ENCODE measurements around the gene TATDN2. TPM values are rescaled to one million over a fixed set of nuclear protein-coding genes. Genes with fewer than 3 reads are reported as not detected.
A peak's percentile ranks its signal among the peaks of the same experiment; 100 is the strongest.

Gene TATDN2
- total and polyA plus RNA-seq, 2 experiments from 2014 or later: 4.8 to 19.1 TPM

DNA sequence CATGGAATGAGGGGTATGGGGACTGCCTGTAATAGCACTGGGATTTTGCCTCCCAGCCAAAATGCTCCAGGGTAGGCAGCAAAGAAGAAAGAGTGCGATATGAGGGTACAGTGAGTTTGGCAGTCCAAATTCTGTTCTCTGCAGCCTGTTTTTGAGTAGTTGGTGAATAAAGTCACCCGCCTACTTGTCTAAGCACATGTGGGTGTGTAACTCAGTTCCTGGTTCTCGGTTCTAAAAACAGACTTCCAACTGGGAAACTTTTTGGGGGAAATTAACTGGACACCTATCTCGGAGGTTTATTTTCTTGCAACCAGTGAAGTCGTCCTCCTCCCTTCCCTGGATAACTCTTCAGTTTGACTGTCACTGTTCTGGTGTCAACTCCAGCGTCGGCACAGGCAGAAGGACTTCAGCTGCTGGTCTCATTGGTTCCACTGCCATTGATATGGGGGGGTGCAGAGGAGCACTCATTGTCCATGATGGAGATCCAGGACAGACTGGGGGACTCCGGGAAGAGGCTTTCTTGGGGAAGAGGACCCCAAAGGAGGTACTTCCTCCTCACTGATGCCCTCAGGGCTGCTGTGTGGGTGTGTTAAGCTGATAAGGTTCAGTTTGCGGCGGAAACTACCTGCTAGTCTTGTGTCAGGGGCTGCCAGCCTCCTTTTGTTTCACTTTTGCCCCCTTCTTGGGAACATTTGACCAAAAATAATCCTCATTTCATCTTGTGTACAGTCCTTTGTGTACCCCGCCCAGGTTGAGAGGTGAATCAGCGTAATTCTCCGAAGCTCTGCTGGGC is 31.3 kb downstream of the TATDN2 start:
- Histone ChIP-seq H3K4me3 (no peak overlapping the region), H3K27me3 (ENCODE audit: insufficient read depth) (no peaks in the 10 kb centered on the region), H3K36me3 (ENCODE audit: insufficient read depth) (peaks cover 10% of the 10 kb centered on the region; the same call in 1 of the 2 replicates), H3K79me2 (replicated peaks; ENCODE audit: insufficient read depth) (peaks cover 9% of the 10 kb centered on the region; the same call in 1 of the 2 replicates), H3K4me1 (ENCODE audit: insufficient read depth) (no peaks in the 10 kb centered on the region), H3F3A (replicated peaks; ENCODE audit: low read depth) (no peaks in the 10 kb centered on the region), H4K20me1 (replicated peaks; ENCODE audit: insufficient read depth) (peaks cover 5% of the 10 kb centered on the region; the same call in 1 of the 2 replicates), H2AFZ (no peak overlapping the region), H3K4me2 (no peak overlapping the region), H3K9me2 (ENCODE audit: insufficient read depth) (no peaks in the 10 kb centered on the region), H3K27ac (ENCODE audit: low read depth) (no peak overlapping the region)
- DNase-seq (ENCODE audit: low spot score) (no peak), ATAC-seq (no peak)
- no peaks in the 10 kb centered on the region for H3K4me1 Mint-ChIP-seq
- H3K9me3 Mint-ChIP-seq: no peaks in the 10 kb centered on the region
- TF ChIP-seq ZNF331 (CRISPR knock-in tag; IDR thresholded peaks at IDR 0.05; ENCODE audit: low read depth): no peak
- H3K27ac Mint-ChIP-seq: peak overlapping the region; percentile 81
- peaks cover 10% of the 10 kb centered on the region for H3K27me3 Mint-ChIP-seq (ENCODE audit: insufficient read depth, low read depth, poor library complexity)
- no peak overlapping the region for H3K4me3 Mint-ChIP-seq
- peaks cover 49% of the 10 kb centered on the region for H3K36me3 Mint-ChIP-seq (ENCODE audit: low read depth)

- Histone ChIP-seq H3K79me2 (replicated peaks; ENCODE audit: insufficient read depth) (peaks cover 3% of the 10 kb centered on the region; the same call in 1 of the 2 replicates), H3K27me3 (ENCODE audit: insufficient read depth) (no peaks in the 10 kb centered on the region), H3K36me3 (ENCODE audit: insufficient read depth) (peaks cover 10% of the 10 kb centered on the region; the same call in 1 of the 2 replicates), H3K4me3 (no peak overlapping the region), H3K4me1 (ENCODE audit: insufficient read depth) (no peaks in the 10 kb centered on the region), H3K4me2 (no peak overlapping the region), H3K27ac (ENCODE audit: low read depth) (no peak overlapping the region), H2AFZ (no peak overlapping the region), H3K9me2 (ENCODE audit: insufficient read depth) (no peaks in the 10 kb centered on the region), H3F3A (replicated peaks; ENCODE audit: low read depth) (no peaks in the 10 kb centered on the region), H4K20me1 (replicated peaks; ENCODE audit: insufficient read depth) (peaks cover 3% of the 10 kb centered on the region; the same call in 1 of the 2 replicates)
- no peaks in the 10 kb centered on the region for H3K4me1 Mint-ChIP-seq
- H3K9me3 Mint-ChIP-seq: no peaks in the 10 kb centered on the region
- DNase-seq (ENCODE audit: low spot score) (peak; percentile 46), ATAC-seq (peak; percentile 79)
- H3K27ac Mint-ChIP-seq: 0 out of 2 replicates have a peak overlapping the region, but pooled peaks have one; percentile 31
- no peak overlapping the region for H3K4me3 Mint-ChIP-seq
- TF ChIP-seq CTCF (conservative IDR thresholded peaks at IDR 0.05; ENCODE audit: low read depth in 2 of 2): peak; percentile 50 to 62
- no peak for TF ChIP-seq ZNF331 (CRISPR knock-in tag; IDR thresholded peaks at IDR 0.05; ENCODE audit: low read depth)
- no peak for TF ChIP-seq NANOG (IDR thresholded peaks at IDR 0.05; ENCODE audit: borderline replicate concordance)
- peaks cover 49% of the 10 kb centered on the region for H3K36me3 Mint-ChIP-seq (ENCODE audit: low read depth)
- peaks cover 10% of the 10 kb centered on the region for H3K27me3 Mint-ChIP-seq (ENCODE audit: insufficient read depth, low read depth, poor library complexity)
Observed at GRCh38 chr3:10280177-10280529, 31.9 kb downstream of the TATDN2 start.

DNA sequence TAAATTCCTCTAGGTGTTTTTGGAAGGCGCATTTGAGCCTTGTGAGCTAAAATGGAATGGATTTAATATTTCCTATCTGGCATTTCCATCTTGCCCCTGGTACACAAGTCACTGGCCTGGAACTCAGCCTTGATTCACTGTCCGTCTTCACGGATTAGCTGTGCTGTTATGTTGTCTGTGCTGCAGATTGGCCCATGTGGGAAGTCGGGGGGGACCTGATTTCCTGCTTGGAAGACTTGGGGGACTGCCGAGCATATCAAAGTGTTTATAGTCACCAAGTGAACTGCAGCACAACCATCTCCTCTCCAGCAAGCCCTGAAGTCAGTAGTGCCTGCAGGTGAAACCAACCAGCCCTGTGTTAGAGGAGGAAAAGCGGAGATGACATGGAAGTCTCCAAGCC is 32.3 kb downstream of the TATDN2 start:
- H3K9me3 Mint-ChIP-seq: no peaks in the 10 kb centered on the region
- no peak overlapping the region for H3K4me2 ChIP-seq
- no peak overlapping the region for H2AFZ ChIP-seq
- H3K27ac Mint-ChIP-seq: no peak overlapping the region
- no peaks in the 10 kb centered on the region for H3K4me1 ChIP-seq (ENCODE audit: insufficient read depth)
- H4K20me1 ChIP-seq (replicated peaks; ENCODE audit: insufficient read depth): peaks cover 3% of the 10 kb centered on the region; the same call in 1 of the 2 replicates
- H3K36me3 ChIP-seq (ENCODE audit: insufficient read depth): peaks cover 10% of the 10 kb centered on the region; the same call in 1 of the 2 replicates
- TF ChIP-seq CREB1 (CRISPR knock-in tag; IDR thresholded peaks at IDR 0.05; ENCODE audit: low read depth): no peak
- TF ChIP-seq CTCF (conservative IDR thresholded peaks at IDR 0.05; ENCODE audit: low read depth in 2 of 2): 0 out of 4 replicates have a peak, but pooled peaks of 1 of the 2 experiments have one; percentile 11
- DNase-seq (ENCODE audit: low spot score) (no peak), ATAC-seq (no peak)
- H3K27ac ChIP-seq (ENCODE audit: low read depth): no peak overlapping the region
- no peaks in the 10 kb centered on the region; the same call in 2 of the 3 replicates for H3K4me1 Mint-ChIP-seq
- H3K4me3 Mint-ChIP-seq: no peak overlapping the region
- no peaks in the 10 kb centered on the region for H3K79me2 ChIP-seq (replicated peaks; ENCODE audit: insufficient read depth)
- H3K9me2 ChIP-seq (ENCODE audit: insufficient read depth): no peaks in the 10 kb centered on the region
- peaks cover 10% of the 10 kb centered on the region for H3K27me3 Mint-ChIP-seq (ENCODE audit: insufficient read depth, low read depth, poor library complexity)
- no peak overlapping the region for H3K4me3 ChIP-seq
- peaks cover 46% of the 10 kb centered on the region for H3K36me3 Mint-ChIP-seq (ENCODE audit: low read depth)
- H3K27me3 ChIP-seq (ENCODE audit: insufficient read depth): no peaks in the 10 kb centered on the region
- no peaks in the 10 kb centered on the region for H3F3A ChIP-seq (replicated peaks; ENCODE audit: low read depth)

Measured in GM23338 (cell line).